Measurements from ENCODE around the gene PPIG. TPM values are rescaled to one million over a fixed set of nuclear protein-coding genes. Genes with fewer than 3 reads are reported as not detected.

The PPIG gene
- total and polyA plus RNA-seq, 2 of the 4 experiments (the other 2 are of a cell fraction), result 10.4 to 16.7 TPM

DNA sequence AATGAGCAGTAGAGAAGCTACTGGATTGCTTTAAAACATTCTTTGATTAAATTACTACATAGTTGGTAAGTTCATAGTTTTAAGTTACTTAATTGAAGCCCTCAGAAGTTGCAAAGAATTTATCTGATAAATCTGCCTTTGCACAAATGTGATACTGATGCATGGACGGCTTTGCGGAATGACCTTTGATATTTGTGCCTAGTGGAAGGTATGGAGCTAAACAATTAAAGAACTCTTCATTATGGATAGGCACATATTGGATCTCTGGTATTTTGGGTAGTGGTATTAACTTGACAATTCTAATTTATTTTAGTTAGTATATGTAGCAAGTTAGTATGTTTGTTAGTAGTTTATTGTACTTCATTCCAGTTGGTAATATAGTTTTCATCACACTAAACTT, 56.0 kb downstream of the PPIG start:
- Histone ChIP-seq H2BK120ac (ENCODE audit: low read depth, low read length) (no peak overlapping the region), H3K9me3 (ENCODE audit: control insufficient read depth, insufficient read depth, low read length) (no peaks in the 10 kb centered on the region), H2AK9ac (replicated peaks; ENCODE audit: low read depth, low read length, poor library complexity) (no peak overlapping the region), H2BK20ac (ENCODE audit: low read depth, low read length) (no peak overlapping the region), H3K4me1 (ENCODE audit: control insufficient read depth, insufficient read depth, low read length) (peaks cover 3% of the 10 kb centered on the region; the same call in 1 of the 2 replicates), H3K14ac (replicated peaks; ENCODE audit: low read depth, low read length) (no peak overlapping the region), H2BK15ac (ENCODE audit: low read depth, low read length) (no peak overlapping the region), H3K27me3 (ENCODE audit: control insufficient read depth, insufficient read depth, low read length) (no peaks in the 10 kb centered on the region), H3K79me1 (ENCODE audit: low read depth in 1 of 2, low read length in 2 of 2) (peaks cover 0 to 3% of the 10 kb centered on the region in 2 experiments; a peak in 1 of 4 replicates), H3K4ac (ENCODE audit: low read depth, low read length) (no peak overlapping the region), H2AK5ac (ENCODE audit: low read depth, low read length) (no peak overlapping the region), H4K91ac (ENCODE audit: insufficient read depth, low read depth, low read length) (no peak overlapping the region), H4K8ac (ENCODE audit: low read depth in 2 of 2, low read length in 2 of 2) (no peak overlapping the region), H3K27ac (ENCODE audit: insufficient read depth, low read length) (no peak overlapping the region), H2AFZ (replicated peaks; ENCODE audit: low read length, poor library complexity) (no peak overlapping the region), H3K4me2 (ENCODE audit: low read depth, low read length) (no peak overlapping the region), H3K36me3 (ENCODE audit: control insufficient read depth, insufficient read depth, low read length) (peaks cover 8% of the 10 kb centered on the region), H2BK5ac (ENCODE audit: low read depth, low read length, poor library complexity, severe bottlenecking) (no peak overlapping the region), H3K9me1 (ENCODE audit: insufficient read depth, low read length) (0 out of 2 replicates have a peak, but pooled peaks cover 2% of the 10 kb centered on the region), H3K4me3 (ENCODE audit: insufficient read depth, low read depth, low read length) (no peak overlapping the region), H4K20me1 (ENCODE audit: insufficient read depth, low read length) (no peaks in the 10 kb centered on the region), H3K23ac (ENCODE audit: low read depth, low read length) (no peak overlapping the region), H3K56ac (ENCODE audit: extremely low read depth, insufficient read depth, low read length) (no peak overlapping the region), H3K9ac (ENCODE audit: low read depth, low read length) (no peak overlapping the region), H3K18ac (ENCODE audit: low read depth, low read length) (no peak overlapping the region), H4K5ac (ENCODE audit: low read depth, low read length) (no peak overlapping the region)
- intact Hi-C loops (cut with micrococcal nuclease) (loop anchor here (2.0 kb wide), 1 partner anchor 55 kb away; the partner anchor contains the start of genes CFAP210 and PHOSPHO2), in situ Hi-C loops (cut with MboI; ENCODE audit: low sequenced_read_pairs) (no loop called here), dilution Hi-C loops (cut with HindIII; ENCODE audit: low sequenced_read_pairs, unreplicated experiment) (no loop called here)
- ATAC-seq (ENCODE audit: low read depth) (no peak), DNase-seq (no peak)
- ChIA-PET CTCF (no interaction called here), POLR2A (ENCODE audit: unreplicated experiment) (no interaction called here)
- no peak for TF ChIP-seq FOS (IDR thresholded peaks at IDR 0.05; ENCODE audit: low read depth, low read length)
- TF ChIP-seq RFX5 (IDR thresholded peaks at IDR 0.05; ENCODE audit: low read depth, low read length), result no peak
- no peak for TF ChIP-seq RCOR1 (IDR thresholded peaks at IDR 0.05; ENCODE audit: insufficient replicate concordance, low read length)
- no peak for TF ChIP-seq MXI1 (IDR thresholded peaks at IDR 0.05; ENCODE audit: borderline replicate concordance, low read depth, low read length)
- no peak for TF ChIP-seq SMC3 (IDR thresholded peaks at IDR 0.05; ENCODE audit: low read depth, low read length)
- no peak for TF ChIP-seq CHD1 (IDR thresholded peaks at IDR 0.05; ENCODE audit: low read depth, low read length)
- TF ChIP-seq MAZ (IDR thresholded peaks at IDR 0.05; ENCODE audit: borderline replicate concordance, low read depth, low read length), result no peak
- TF ChIP-seq CEBPB (IDR thresholded peaks at IDR 0.05; ENCODE audit: low read depth, low read length), result no peak
- no peak for TF ChIP-seq RAD21 (IDR thresholded peaks at IDR 0.05; ENCODE audit: low read length)
- TF ChIP-seq, protein P1, sequence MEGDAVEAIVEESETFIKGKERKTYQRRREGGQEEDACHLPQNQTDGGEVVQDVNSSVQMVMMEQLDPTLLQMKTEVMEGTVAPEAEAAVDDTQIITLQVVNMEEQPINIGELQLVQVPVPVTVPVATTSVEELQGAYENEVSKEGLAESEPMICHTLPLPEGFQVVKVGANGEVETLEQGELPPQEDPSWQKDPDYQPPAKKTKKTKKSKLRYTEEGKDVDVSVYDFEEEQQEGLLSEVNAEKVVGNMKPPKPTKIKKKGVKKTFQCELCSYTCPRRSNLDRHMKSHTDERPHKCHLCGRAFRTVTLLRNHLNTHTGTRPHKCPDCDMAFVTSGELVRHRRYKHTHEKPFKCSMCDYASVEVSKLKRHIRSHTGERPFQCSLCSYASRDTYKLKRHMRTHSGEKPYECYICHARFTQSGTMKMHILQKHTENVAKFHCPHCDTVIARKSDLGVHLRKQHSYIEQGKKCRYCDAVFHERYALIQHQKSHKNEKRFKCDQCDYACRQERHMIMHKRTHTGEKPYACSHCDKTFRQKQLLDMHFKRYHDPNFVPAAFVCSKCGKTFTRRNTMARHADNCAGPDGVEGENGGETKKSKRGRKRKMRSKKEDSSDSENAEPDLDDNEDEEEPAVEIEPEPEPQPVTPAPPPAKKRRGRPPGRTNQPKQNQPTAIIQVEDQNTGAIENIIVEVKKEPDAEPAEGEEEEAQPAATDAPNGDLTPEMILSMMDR (conservative IDR thresholded peaks at IDR 0.05; ENCODE audit: low read depth, low read length), result no peak
- WGBS, 2 experiments (ENCODE audit: extremely low coverage in 2 of 2, insufficient read length in 1 of 2), result no CpG with 5 or more reads among the region's 2 CpGs
- no TSS peak for BruUV-seq (replicated peaks)
